LNCaP clone FGC (cell line): ENCODE measurements around the gene ADGRB2.

Source experiments
- DNase-seq: peaks from one replicate; pipeline ENCODE4 v3.0.0-alpha.2; 2011; ENCODE audit warnings: low read depth
- H3K4me3 ChIP-seq: 2 replicates; pipeline ENCODE4 v1.5.1; 2011; ENCODE audit warnings: mild to moderate bottlenecking, low read depth, low read length, control low read depth
- TF ChIP-seq, protein P1 (sequence below): IDR thresholded peaks from 2 replicates; pipeline ENCODE4 v1.5.1; 2012; ENCODE audit warnings: mild to moderate bottlenecking; ENCODE audit not compliant: control insufficient read depth, insufficient read depth; ENCODE audit errors: extremely low read depth

ADGRB2 gene

DNA sequence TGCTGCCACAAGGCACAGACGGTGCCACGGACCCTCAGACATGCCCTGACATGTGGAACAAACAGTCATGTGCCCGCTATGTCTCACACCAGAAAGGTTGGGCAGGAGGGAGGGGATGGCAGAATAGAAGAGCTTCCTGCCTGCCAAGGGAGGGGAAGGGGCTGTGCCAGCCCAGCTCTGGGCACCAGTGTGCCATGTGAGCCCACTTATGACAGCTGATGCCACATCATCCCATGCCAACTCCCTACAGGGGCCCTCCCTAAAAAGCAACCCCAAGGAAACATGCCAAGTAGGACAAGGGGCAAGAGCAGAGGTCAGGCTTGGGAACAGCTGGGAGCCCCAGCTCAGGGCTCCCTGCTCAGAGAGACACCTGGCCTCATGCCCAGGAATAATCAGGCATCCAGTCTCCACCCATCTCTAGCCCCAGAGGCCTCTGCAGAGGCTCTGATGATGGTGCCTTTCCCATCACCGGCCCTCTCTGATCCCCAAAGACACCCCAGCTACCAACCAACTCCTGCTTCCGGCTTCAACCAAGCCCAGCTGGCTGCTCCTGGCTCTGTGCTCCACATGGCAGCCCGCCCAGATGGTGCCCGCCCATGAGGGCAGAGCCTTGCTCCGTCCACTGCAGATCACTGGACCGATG is 10.3 kb downstream of the ADGRB2 start:
- no peak overlapping the region for H3K4me3 ChIP-seq
- DNase-seq = no peak
- TF ChIP-seq, protein P1, sequence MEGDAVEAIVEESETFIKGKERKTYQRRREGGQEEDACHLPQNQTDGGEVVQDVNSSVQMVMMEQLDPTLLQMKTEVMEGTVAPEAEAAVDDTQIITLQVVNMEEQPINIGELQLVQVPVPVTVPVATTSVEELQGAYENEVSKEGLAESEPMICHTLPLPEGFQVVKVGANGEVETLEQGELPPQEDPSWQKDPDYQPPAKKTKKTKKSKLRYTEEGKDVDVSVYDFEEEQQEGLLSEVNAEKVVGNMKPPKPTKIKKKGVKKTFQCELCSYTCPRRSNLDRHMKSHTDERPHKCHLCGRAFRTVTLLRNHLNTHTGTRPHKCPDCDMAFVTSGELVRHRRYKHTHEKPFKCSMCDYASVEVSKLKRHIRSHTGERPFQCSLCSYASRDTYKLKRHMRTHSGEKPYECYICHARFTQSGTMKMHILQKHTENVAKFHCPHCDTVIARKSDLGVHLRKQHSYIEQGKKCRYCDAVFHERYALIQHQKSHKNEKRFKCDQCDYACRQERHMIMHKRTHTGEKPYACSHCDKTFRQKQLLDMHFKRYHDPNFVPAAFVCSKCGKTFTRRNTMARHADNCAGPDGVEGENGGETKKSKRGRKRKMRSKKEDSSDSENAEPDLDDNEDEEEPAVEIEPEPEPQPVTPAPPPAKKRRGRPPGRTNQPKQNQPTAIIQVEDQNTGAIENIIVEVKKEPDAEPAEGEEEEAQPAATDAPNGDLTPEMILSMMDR = no peak

DNA sequence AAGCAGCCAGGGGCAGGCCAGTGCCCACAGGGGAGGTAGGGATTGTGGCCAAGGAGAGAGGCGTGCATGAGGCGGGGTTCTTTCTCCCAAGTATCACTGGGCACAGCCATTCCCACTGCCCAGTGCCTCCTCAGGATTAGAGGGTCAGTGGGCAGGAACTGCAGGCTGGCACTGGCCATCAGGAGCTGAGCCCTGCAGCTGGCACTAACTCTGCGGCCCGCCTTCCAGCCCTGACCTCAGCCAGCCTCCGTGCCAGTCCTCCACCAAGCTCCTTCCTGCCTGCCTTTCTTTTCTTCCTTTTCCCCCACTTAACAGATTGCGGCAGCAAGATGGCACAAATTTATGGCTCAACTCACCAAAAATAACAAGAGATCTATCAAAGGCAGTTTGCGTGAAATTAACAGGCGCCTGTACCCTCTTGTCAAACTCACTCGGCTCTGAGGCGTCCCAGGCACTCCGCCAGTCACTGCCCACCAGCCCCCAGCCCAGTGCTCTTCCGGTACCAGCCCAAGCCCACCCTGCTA is 11.1 kb downstream of the ADGRB2 start:
- no peak for DNase-seq

DNA sequence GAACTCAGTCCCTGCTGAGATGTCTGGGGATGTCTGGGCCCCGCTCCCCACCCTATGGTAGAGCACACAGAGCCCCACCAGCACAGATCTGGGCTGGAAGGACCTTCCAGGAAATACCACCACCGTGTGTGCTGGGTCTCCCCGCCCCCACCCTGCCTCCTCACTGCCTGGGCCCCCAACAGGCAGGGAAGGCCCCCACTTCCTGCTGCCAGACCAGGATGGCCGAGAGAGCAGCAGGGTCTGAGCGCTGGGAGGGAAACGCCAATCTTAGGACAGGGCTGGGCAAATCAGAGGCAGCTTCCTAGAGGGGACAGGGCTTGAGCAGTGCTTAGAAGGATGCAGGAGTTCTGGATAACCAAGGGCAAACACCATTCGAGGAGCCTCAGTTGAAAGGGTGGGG is 11.9 kb downstream of the ADGRB2 start:
- no peak overlapping the region for H3K4me3 ChIP-seq
- no peak for DNase-seq
- TF ChIP-seq, protein P1 = no peak

More for the DNA sequence above, 11.1 kb downstream of the ADGRB2 start:
- H3K4me3 ChIP-seq = no peak overlapping the region
- TF ChIP-seq, protein P1 = no peak

DNA sequence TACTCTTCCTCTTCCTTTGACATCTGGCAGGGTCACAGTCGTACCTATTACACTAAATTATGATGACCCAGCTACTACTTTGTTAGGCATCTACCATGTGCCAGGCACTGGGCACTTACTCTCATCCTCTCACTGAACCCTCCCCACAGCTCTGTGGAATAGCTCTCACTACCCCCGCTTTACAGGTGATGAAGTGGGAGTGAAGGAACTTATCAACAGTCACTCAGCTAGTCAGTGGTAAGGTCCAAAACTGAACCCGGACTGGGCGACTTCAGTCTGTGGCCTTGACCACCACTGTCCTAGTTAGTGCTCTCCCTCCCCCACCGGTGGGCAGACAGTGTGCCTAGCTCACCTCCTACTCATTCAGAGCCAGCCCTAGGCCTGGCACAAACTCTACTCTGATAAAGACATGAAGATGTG is 12.3 kb downstream of the ADGRB2 start:
- TF ChIP-seq, protein P1 = no peak
- DNase-seq = no peak
- H3K4me3 ChIP-seq = no peak overlapping the region

DNA sequence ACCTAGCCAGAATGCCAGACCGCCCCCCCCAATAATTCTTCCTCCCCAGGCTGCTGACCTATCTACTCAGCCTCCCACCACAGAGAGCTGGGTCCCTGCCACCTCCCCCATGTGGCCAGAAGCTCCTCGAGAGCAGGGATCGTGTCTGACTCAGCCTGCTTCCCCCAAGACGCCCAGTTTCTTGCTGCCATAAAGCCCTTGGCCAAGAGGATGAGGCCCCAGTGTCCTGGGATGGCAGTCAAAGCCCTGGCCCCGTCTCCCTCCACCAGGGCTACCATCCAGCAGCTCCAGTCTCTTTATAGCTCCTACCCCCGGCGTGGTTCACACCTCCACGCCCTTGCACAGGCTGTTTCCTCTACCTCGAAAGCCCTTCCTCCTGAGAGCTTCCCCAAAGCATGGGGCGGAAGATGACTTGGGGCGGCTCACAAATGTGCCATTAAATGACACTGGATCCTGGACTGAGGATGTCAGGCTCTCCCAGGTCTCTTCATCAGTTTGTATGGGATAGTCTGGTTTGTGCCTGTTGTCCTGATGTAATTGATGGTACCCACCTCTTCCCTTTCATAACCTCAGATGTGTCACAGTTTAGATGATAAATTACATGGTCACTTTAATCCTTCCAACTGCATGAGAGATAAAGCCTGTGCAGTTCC is 13.2 kb downstream of the ADGRB2 start:
- TF ChIP-seq, protein P1 = no peak
- DNase-seq = no peak
- H3K4me3 ChIP-seq = no peak overlapping the region

DNA sequence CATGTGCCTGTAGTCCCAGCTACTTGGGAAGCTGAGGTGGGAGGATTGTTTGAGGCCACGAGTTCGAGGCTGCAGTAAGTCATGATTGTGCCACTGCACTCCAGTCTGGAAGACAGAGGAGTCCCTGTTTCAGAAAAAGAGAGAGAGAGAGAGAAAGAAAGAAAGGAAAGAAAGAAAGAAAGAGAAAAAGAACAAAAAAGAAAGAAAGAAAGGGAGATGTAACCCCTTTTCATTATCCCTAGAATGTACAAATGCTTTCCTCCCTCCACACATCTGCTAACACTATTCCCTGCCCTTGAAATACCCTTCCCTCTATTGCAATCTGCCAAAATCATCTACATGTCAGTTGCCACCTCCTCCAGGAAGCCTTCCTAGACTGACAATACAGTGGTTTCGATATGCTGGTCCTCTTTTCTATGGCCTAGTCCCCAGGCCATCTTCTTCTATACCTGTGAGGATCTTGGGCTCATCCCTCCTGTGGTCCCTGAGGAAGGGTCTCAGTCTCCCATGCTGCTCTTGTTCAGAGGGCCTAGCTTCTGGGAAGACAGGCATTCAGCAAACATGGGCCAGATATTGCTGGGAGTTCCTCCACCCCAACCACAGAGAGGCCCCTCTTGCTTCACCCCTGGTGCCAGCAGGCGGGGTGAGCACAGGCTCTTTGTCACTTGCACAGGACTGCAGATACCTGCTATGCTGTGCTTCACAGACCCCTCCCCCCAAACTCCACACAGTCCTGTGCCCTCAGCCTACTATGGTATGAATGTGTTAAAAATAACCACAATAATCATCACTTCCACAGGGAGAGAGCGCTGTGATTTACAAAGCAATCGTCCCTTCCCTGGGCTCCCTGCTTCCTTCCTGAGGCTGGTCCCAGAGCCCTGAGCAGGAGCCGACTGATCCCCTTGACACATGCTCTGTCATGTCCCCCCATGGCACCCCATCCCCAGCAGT is 14.1 kb downstream of the ADGRB2 start:
- no peak overlapping the region for H3K4me3 ChIP-seq
- no peak for DNase-seq
- TF ChIP-seq, protein P1 = no peak
